ENCODE data around the gene CHCHD6.

- TF ChIP-seq CTCF (conservative IDR thresholded peaks at IDR 0.05) (no peak), EZH2 (IDR thresholded peaks at IDR 0.05; ENCODE audit: low read depth) (no peak)
These were observed 230.0 kb downstream of the CHCHD6 start for GRCh38 chr3:126934031-126934531.

Measured in PC-9 (cell line).